GM19099 (cell line): ENCODE data around the gene CHI3L1.

Experiments
- POLR2A ChIP-seq: IDR thresholded peaks from 3 replicates; pipeline ENCODE4 v1.6.1; 2011; ENCODE audit warnings: low read depth; ENCODE audit not compliant: insufficient read length; ENCODE audit errors: extremely low read depth

Gene CHI3L1

GRCh38 chr1:203167026-203167912 lies 19.2 kb downstream of the CHI3L1 start:
- no peak for TF ChIP-seq POLR2A

GRCh38 chr1:203166192-203166940 lies 20.1 kb downstream of the CHI3L1 start:
- TF ChIP-seq POLR2A, result no peak

- no peak for TF ChIP-seq POLR2A
These were observed 20.7 kb downstream of the CHI3L1 start for GRCh38 chr1:203165800-203166161.

- TF ChIP-seq POLR2A, result no peak
These were observed 21.3 kb downstream of the CHI3L1 start for GRCh38 chr1:203165101-203165799.

GRCh38 chr1:203163891-203164635 lies 22.4 kb downstream of the CHI3L1 start:
- TF ChIP-seq POLR2A, result no peak

- TF ChIP-seq POLR2A, result no peak
These were observed 24.1 kb downstream of the CHI3L1 start for GRCh38 chr1:203162403-203162802.

- TF ChIP-seq POLR2A, result no peak
These were observed 24.8 kb downstream of the CHI3L1 start for GRCh38 chr1:203161703-203162102.

- no peak for TF ChIP-seq POLR2A
These were observed 25.3 kb downstream of the CHI3L1 start for GRCh38 chr1:203161175-203161574.

- TF ChIP-seq POLR2A, result no peak
These were observed 26.7 kb downstream of the CHI3L1 start for GRCh38 chr1:203159844-203160243.

- TF ChIP-seq POLR2A, result no peak
These were observed 27.4 kb downstream of the CHI3L1 start for GRCh38 chr1:203158960-203159665.

- TF ChIP-seq POLR2A, result no peak
These were observed 28.1 kb downstream of the CHI3L1 start for GRCh38 chr1:203158423-203158822.

GRCh38 chr1:203156280-203156679 lies 30.2 kb downstream of the CHI3L1 start:
- no peak for TF ChIP-seq POLR2A

GRCh38 chr1:203153989-203154821 lies 32.3 kb downstream of the CHI3L1 start:
- no peak for TF ChIP-seq POLR2A
